ENCODE data around the gene CA7. TPM values are rescaled to one million over a fixed set of nuclear protein-coding genes. Genes with fewer than 3 reads are reported as not detected.
A peak's percentile ranks its signal among the peaks of the same experiment; 100 is the strongest.

Gene CA7
- total RNA-seq, 1 experiment from 2014 or later = not detected

DNA sequence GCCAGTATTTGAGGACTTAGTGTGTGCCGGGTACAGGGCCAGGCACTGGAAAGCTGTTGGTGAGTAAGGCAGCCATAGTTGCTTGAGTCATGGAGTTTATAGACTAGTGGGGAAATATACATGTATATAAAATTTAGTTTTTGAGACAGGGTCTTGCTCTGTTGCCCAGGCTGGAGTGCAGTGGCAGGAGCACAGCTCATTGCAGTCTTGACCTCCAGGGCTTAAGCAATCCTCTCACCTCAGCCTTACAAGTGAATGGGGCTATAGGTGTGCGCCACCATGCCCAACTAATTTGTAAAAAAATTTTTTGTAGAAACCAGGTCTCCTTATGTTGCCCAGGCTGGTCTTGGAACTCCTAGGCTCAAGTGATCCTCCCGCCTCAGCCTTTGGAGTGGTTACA is 38.5 kb downstream of the CA7 start:
- H3K36me3 ChIP-seq (ENCODE audit: control insufficient read depth, insufficient read depth, low read length) = no peaks in the 10 kb centered on the region
- intact Hi-C loops (cut with micrococcal nuclease; ENCODE audit: unreplicated experiment) = no loop called here
- no peaks in the 10 kb centered on the region for H3K27me3 ChIP-seq (ENCODE audit: control insufficient read depth, insufficient read depth, low read length)
- POLR2A ChIA-PET = no interaction called here
- TF ChIP-seq POLR2AphosphoS5 (IDR thresholded peaks at IDR 0.05; ENCODE audit: low read depth, low read length) (no peak), TCF7L2 (IDR thresholded peaks at IDR 0.05; ENCODE audit: low read depth, low read length) (no peak), SIN3A (IDR thresholded peaks at IDR 0.05; ENCODE audit: borderline replicate concordance, insufficient read depth, low read depth, low read length) (no peak), CTCF (IDR thresholded peaks at IDR 0.05) (no peak), REST (IDR thresholded peaks at IDR 0.05; ENCODE audit: insufficient read depth in 1 of 2, low read depth in 2 of 2, low read length in 1 of 2) (no peak)
- in situ Hi-C loops (cut with HindIII; ENCODE audit: low pct_unique_long_range_greater_than_20kb, low sequenced_read_pairs) = no loop called here
- no peak for DNase-seq (ENCODE audit: low read depth, low spot score)
- TSS peak; percentile 39 for BruUV-seq (replicated peaks)
- no peak for ATAC-seq
- no peaks in the 10 kb centered on the region for H3K9me3 ChIP-seq (ENCODE audit: control insufficient read depth, insufficient read depth, low read depth, low read length)
- H3K4me3 ChIP-seq (ENCODE audit: low read depth in 2 of 2, low read length in 2 of 2) = no peak overlapping the region
- CTCF ChIA-PET = no interaction called here
- H3K4me1 ChIP-seq (ENCODE audit: control insufficient read depth, insufficient read depth, low read length) = peaks cover 12% of the 10 kb centered on the region; the same call in 1 of the 2 replicates
- no peak overlapping the region for H3K27ac ChIP-seq (ENCODE audit: low read length)

DNA sequence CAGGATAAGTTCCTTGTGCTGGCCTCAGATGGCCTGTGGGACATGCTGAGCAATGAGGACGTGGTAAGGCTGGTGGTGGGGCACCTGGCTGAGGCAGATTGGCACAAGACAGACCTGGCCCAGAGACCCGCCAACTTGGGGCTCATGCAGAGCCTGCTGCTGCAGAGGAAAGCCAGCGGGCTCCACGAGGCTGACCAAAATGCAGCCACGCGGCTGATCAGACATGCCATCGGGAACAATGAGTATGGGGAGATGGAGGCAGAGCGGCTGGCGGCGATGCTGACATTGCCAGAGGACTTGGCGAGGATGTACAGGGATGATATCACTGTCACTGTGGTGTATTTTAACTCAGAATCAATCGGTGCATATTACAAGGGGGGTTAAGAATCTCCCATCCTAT is 41.3 kb downstream of the CA7 start:
- Histone ChIP-seq H3K4me1 (ENCODE audit: control insufficient read depth, insufficient read depth, low read length) (no peaks in the 10 kb centered on the region), H3K27ac (ENCODE audit: low read length) (no peak overlapping the region), H3K4me3 (ENCODE audit: low read depth in 2 of 2, low read length in 2 of 2) (no peak overlapping the region), H3K27me3 (ENCODE audit: control insufficient read depth, insufficient read depth, low read length) (no peaks in the 10 kb centered on the region), H3K9me3 (ENCODE audit: control insufficient read depth, insufficient read depth, low read depth, low read length) (no peaks in the 10 kb centered on the region), H3K36me3 (ENCODE audit: control insufficient read depth, insufficient read depth, low read length) (no peaks in the 10 kb centered on the region)
- intact Hi-C loops (cut with micrococcal nuclease; ENCODE audit: unreplicated experiment) (no loop called here), in situ Hi-C loops (cut with HindIII; ENCODE audit: low pct_unique_long_range_greater_than_20kb, low sequenced_read_pairs) (no loop called here)
- POLR2A ChIA-PET = no interaction called here
- TF ChIP-seq POLR2AphosphoS5 (IDR thresholded peaks at IDR 0.05; ENCODE audit: low read depth, low read length) = no peak
- TF ChIP-seq SIN3A (IDR thresholded peaks at IDR 0.05; ENCODE audit: borderline replicate concordance, insufficient read depth, low read depth, low read length) = no peak
- no peak for TF ChIP-seq REST (IDR thresholded peaks at IDR 0.05; ENCODE audit: insufficient read depth in 1 of 2, low read depth in 2 of 2, low read length in 1 of 2)
- BruUV-seq (replicated peaks) = no TSS peak
- ATAC-seq (no peak), DNase-seq (ENCODE audit: low read depth, low spot score) (no peak)
- CTCF ChIA-PET = no interaction called here

Data from Panc1 (cell line).